Endothelial cell (in vitro differentiated cells): Measurements from ENCODE around the gene CGB8. TPM values are rescaled to one million over a fixed set of nuclear protein-coding genes. Genes with fewer than 3 reads are reported as not detected.
A peak's percentile ranks its signal among the peaks of the same experiment; 100 is the strongest.

ENCODE experiments used
- DNase-seq: peaks from one replicate; pipeline ENCODE4 v3.0.0; 2021; ENCODE audit warnings: low spot score
- H3K27ac Mint-ChIP-seq: one replicate; pipeline ENCODE4 v1.8.0; 2021; ENCODE audit warnings: mixed read lengths, inconsistent platforms; ENCODE audit not compliant: unreplicated experiment
- H3K27me3 Mint-ChIP-seq: one replicate; pipeline ENCODE4 v1.8.0; 2021; ENCODE audit warnings: mild to moderate bottlenecking, moderate library complexity, mixed read lengths, inconsistent platforms; ENCODE audit not compliant: unreplicated experiment
- H3K36me3 Mint-ChIP-seq: one replicate; pipeline ENCODE4 v1.8.0; 2021; ENCODE audit warnings: mild to moderate bottlenecking, low read depth, mixed read lengths, inconsistent platforms; ENCODE audit not compliant: unreplicated experiment
- H3K4me1 Mint-ChIP-seq: one replicate; pipeline ENCODE4 v1.8.0; 2021; ENCODE audit warnings: mild to moderate bottlenecking, mixed read lengths, inconsistent platforms; ENCODE audit not compliant: unreplicated experiment
- H3K4me3 Mint-ChIP-seq: one replicate; pipeline ENCODE4 v1.8.0; 2021; ENCODE audit warnings: mild to moderate bottlenecking, mixed read lengths, inconsistent platforms; ENCODE audit not compliant: unreplicated experiment
- H3K9me3 Mint-ChIP-seq: one replicate; pipeline ENCODE4 v1.8.0; 2021; ENCODE audit warnings: mixed read lengths, inconsistent platforms; ENCODE audit not compliant: unreplicated experiment
- total RNA-seq: library from RNA; stranded (reverse); fragmentation: NEBNext Ultra II Directional; extraction: Animal tissue kit (Norgen Biotek cat#: 25700); gene quantifications from one replicate; pipeline ENCODE4 v1.2.1, GENCODE V29; 2021; ENCODE audit not compliant: unreplicated experiment
- TF ChIP-seq, protein P1 (sequence below): fragments of 200-600 bp; sonication (generic); IDR thresholded peaks from one replicate; pipeline ENCODE4 v1.5.0; 2021; ENCODE audit warnings: antibody characterized with exemption; ENCODE audit not compliant: unreplicated experiment

Gene CGB8
- total RNA-seq, 1 donor from 2014 or later, result not detected

- Mint-ChIP-seq H3K9me3 (no peaks in the 10 kb centered on the region), H3K27me3 (peaks cover 6% of the 10 kb centered on the region), H3K4me1 (no peaks in the 10 kb centered on the region), H3K27ac (no peak overlapping the region), H3K36me3 (peaks cover 27% of the 10 kb centered on the region), H3K4me3 (no peak overlapping the region)
- DNase-seq, result no peak
- TF ChIP-seq, protein P1, sequence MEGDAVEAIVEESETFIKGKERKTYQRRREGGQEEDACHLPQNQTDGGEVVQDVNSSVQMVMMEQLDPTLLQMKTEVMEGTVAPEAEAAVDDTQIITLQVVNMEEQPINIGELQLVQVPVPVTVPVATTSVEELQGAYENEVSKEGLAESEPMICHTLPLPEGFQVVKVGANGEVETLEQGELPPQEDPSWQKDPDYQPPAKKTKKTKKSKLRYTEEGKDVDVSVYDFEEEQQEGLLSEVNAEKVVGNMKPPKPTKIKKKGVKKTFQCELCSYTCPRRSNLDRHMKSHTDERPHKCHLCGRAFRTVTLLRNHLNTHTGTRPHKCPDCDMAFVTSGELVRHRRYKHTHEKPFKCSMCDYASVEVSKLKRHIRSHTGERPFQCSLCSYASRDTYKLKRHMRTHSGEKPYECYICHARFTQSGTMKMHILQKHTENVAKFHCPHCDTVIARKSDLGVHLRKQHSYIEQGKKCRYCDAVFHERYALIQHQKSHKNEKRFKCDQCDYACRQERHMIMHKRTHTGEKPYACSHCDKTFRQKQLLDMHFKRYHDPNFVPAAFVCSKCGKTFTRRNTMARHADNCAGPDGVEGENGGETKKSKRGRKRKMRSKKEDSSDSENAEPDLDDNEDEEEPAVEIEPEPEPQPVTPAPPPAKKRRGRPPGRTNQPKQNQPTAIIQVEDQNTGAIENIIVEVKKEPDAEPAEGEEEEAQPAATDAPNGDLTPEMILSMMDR, result no peak
These were observed 39.1 kb downstream of the CGB8 start for GRCh38 chr19:49009828-49010227.

- peaks cover 17% of the 10 kb centered on the region for H3K36me3 Mint-ChIP-seq
These were observed 42.0 kb downstream of the CGB8 start for GRCh38 chr19:49006905-49007304.

DNA sequence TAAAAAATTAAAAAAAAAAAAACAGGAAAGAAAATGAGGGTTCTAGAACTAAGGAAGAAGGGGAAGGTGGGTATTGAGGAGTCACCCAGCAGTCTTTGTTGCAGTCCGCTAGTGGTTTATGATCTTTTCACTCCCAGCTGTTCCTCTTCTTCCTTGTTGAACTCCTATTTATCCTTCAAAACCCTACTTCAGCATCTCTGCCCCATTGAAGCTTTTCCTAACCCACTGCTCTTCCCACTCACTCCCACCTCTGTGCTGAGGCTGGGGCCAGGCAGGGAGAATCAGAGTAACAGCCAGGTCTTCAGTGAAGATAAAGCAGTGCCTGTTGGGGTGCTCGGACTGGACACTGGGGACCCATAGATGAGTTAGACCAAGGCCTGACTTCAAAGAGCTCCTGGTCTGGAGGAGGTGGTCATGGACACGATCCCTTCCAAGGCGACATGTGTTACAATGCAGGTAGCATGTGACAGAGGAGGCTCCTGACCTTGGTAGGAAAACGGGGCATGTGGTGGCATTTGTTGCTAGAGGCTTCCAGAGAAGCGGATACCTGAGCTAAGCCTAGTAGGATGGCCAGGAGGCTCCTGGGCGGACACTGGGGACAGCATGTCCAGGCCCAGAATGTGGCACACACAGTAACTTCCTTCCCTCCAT is 43.8 kb downstream of the CGB8 start:
- H3K36me3 Mint-ChIP-seq, result peaks cover 12% of the 10 kb centered on the region
- peaks cover 5% of the 10 kb centered on the region for H3K27me3 Mint-ChIP-seq
- no peaks in the 10 kb centered on the region for H3K4me1 Mint-ChIP-seq
- TF ChIP-seq, protein P1, result no peak
- DNase-seq, result no peak
- no peaks in the 10 kb centered on the region for H3K9me3 Mint-ChIP-seq
- H3K4me3 Mint-ChIP-seq, result no peak overlapping the region
- no peak overlapping the region for H3K27ac Mint-ChIP-seq

More at GRCh38 chr19:49006905-49007304, 42.0 kb downstream of the CGB8 start:
- Mint-ChIP-seq H3K4me1 (no peaks in the 10 kb centered on the region), H3K27ac (no peak overlapping the region), H3K27me3 (peaks cover 5% of the 10 kb centered on the region), H3K9me3 (no peaks in the 10 kb centered on the region), H3K4me3 (no peak overlapping the region)
- no peak for DNase-seq
- TF ChIP-seq, protein P1, result no peak

GRCh38 chr19:49004133-49004532 is 44.8 kb downstream of the CGB8 start:
- peaks cover 14% of the 10 kb centered on the region for H3K36me3 Mint-ChIP-seq
- H3K4me3 Mint-ChIP-seq, result peak overlapping the region; percentile 59
- TF ChIP-seq, protein P1, result no peak
- peaks cover 5% of the 10 kb centered on the region for H3K27me3 Mint-ChIP-seq
- peak overlapping the region; percentile 36 for H3K27ac Mint-ChIP-seq
- H3K4me1 Mint-ChIP-seq, result no peaks in the 10 kb centered on the region
- no peaks in the 10 kb centered on the region for H3K9me3 Mint-ChIP-seq
- DNase-seq, result no peak

DNA sequence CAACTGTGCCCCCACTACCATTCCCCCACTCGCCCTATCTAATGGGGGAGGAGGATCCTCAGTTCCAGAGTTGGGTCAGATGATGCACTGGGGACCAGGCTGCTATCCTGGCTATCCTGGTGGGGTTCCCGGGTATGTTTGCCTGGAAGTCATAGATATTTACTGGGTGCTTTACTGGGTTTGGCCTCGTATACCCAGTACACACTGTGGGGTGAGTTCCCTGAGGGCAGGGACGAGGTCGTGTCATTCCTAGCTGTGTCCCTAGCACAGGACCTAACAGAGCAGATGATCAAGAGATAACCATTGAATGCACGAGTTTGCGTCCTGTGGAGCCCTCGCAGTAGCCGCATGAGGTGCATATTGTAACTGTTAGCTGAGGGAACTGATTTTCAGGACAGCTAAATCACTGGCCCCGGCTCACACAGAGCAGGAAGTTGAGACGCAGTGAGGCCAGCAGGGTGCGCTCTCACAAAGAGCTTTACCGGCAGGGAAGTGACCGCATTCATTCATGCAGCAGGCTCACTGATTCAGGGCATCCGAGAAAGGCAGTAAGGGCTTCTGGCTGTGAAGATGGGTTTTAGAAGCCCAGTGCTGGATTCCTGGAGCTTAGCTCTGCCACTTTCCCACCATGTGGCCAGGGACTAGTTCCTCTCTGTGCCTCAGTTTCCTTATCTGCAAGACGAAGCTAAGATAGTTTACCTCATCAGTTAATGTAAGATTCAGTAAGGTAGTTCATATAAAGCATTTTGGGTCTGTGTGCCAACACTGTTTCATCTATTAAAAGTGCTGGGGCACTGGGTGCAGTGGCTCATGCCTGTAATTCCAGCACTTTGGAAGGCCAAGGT is 49.2 kb downstream of the CGB8 start:
- Mint-ChIP-seq H3K27ac (no peak overlapping the region), H3K36me3 (peaks cover 5% of the 10 kb centered on the region), H3K4me3 (no peak overlapping the region), H3K27me3 (peaks cover 4% of the 10 kb centered on the region), H3K4me1 (peaks cover 10% of the 10 kb centered on the region), H3K9me3 (no peaks in the 10 kb centered on the region)
- peak; percentile 83 for DNase-seq
- TF ChIP-seq, protein P1, result peak; percentile 72
